Measurements from ENCODE around the gene PRAF2. TPM values are rescaled to one million over a fixed set of nuclear protein-coding genes. Genes with fewer than 3 reads are reported as not detected.
A peak's percentile ranks its signal among the peaks of the same experiment; 100 is the strongest.

The PRAF2 gene
- total and polyA plus RNA-seq, 4 donors: 5.6 to 40.8 (median 36.9) TPM

GRCh38 chrX:49082271-49082871, 8.6 kb upstream of the PRAF2 start:
- H3K9ac ChIP-seq (ENCODE audit: insufficient read depth in 1 of 2, low read length in 2 of 2): no peak overlapping the region
- no peaks in the 10 kb centered on the region for H3K27me3 ChIP-seq (ENCODE audit: control insufficient read depth in 3 of 3, insufficient read depth in 3 of 3, low read length in 2 of 3)
- H3K27ac ChIP-seq (ENCODE audit: low read depth in 1 of 2, low read length in 1 of 2): no peak overlapping the region
- H3K4me1 ChIP-seq (ENCODE audit: control insufficient read depth in 5 of 5, insufficient read depth in 5 of 5, low read length in 5 of 5): peaks cover 0 to 7% (median 0%) of the 10 kb centered on the region in 5 donors
- TF ChIP-seq, protein P1, sequence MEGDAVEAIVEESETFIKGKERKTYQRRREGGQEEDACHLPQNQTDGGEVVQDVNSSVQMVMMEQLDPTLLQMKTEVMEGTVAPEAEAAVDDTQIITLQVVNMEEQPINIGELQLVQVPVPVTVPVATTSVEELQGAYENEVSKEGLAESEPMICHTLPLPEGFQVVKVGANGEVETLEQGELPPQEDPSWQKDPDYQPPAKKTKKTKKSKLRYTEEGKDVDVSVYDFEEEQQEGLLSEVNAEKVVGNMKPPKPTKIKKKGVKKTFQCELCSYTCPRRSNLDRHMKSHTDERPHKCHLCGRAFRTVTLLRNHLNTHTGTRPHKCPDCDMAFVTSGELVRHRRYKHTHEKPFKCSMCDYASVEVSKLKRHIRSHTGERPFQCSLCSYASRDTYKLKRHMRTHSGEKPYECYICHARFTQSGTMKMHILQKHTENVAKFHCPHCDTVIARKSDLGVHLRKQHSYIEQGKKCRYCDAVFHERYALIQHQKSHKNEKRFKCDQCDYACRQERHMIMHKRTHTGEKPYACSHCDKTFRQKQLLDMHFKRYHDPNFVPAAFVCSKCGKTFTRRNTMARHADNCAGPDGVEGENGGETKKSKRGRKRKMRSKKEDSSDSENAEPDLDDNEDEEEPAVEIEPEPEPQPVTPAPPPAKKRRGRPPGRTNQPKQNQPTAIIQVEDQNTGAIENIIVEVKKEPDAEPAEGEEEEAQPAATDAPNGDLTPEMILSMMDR (IDR thresholded peaks at IDR 0.05; ENCODE audit: control extremely low read depth, extremely low read depth): no peak
- peaks cover 0 to 5% (median 2%) of the 10 kb centered on the region in 4 donors for H3K36me3 ChIP-seq (ENCODE audit: control insufficient read depth in 4 of 4, insufficient read depth in 4 of 4, low read length in 4 of 4)
- peak in 2 of 3 donors; percentile 67 to 79 for DNase-seq
- 78 to 95% methylated on average over 4 of the region's 4 CpGs for WGBS, 2 donors
- H3K4me3 ChIP-seq: no peak overlapping the region
- peaks cover 0 to 3% (median 0%) of the 10 kb centered on the region in 4 donors for H3K9me3 ChIP-seq (ENCODE audit: control insufficient read depth in 4 of 4, insufficient read depth in 3 of 4, low read length in 3 of 4)
- no peak for ATAC-seq (ENCODE audit: insufficient read depth, low FRiP score)

DNA sequence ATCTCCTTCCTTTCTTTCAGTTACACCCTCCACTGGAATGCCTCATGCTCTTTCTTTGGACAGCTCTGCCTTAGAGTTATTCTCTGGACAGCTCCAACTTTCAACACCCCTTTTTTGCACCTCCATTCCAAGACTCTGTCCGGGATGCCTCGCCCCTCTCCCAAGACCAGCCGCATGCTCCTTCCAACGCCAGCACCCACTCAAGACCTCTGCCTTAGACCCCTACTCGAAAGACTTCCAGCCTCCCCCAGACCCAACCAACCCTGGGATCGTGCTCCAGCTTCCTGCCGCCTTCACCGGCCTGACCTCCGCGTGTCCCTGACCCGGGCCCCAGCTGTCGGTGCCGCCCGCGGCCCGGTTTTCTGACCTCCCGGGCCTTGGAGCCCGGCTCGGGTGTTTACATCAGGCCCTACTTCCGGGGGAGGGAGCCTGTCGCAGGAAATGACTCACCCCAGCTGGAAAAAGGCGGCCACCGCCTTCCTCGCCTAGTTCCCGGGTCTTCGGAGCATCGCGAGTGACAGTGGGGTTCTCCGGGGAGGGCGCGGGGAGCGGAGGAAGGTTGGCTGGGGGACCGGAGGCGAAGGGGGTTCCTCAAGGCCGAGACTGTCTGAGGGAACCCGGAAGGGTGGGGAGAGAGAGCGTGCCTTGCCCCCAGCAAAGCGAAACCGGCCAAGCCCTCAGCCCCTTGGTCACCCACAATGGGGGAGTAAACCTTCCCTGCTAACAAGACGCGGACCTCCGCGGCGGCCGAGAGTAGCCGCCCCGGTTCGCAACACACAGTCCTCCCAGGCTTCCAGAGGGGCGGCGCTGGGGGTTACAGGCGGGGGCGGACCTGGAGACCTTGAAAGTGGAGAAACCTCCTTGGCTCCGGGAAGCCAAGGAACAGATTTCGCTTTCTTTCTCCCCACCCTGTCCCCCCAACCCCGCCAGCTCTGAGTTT, 6.0 kb upstream of the PRAF2 start, which contains the start of gene WDR45:
Gene WDR45, minus strand, starts transcription at position 399 of the 940 bp plus-strand sequence. CDS start 1,792 bp downstream, outside the sequence.
- Histone ChIP-seq H3K4me1 (ENCODE audit: control insufficient read depth in 5 of 5, insufficient read depth in 5 of 5, low read length in 5 of 5) (peaks cover 0 to 7% (median 0%) of the 10 kb centered on the region in 5 donors), H3K4me3 (peak within 1 kb of the TSS; percentile 61), H3K9me3 (ENCODE audit: control insufficient read depth in 4 of 4, insufficient read depth in 3 of 4, low read length in 3 of 4) (peaks cover 0 to 2% (median 0%) of the 10 kb centered on the region in 4 donors), H3K36me3 (ENCODE audit: control insufficient read depth in 4 of 4, insufficient read depth in 4 of 4, low read length in 4 of 4) (peaks cover 0 to 14% (median 4%) of the 10 kb centered on the region in 4 donors), H3K9ac (ENCODE audit: insufficient read depth in 1 of 2, low read length in 2 of 2) (peak within 1 kb of the TSS; percentile 66 to 79), H3K27me3 (ENCODE audit: control insufficient read depth in 3 of 3, insufficient read depth in 3 of 3, low read length in 2 of 3) (no peaks in the 10 kb centered on the region), H3K27ac (ENCODE audit: low read depth in 1 of 2, low read length in 1 of 2) (peak within 1 kb of the TSS; percentile 95 to 97)
- 1 to 35% methylated on average over 37 to 55 of the region's 55 CpGs for WGBS, 2 donors
- peak; percentile 92 for ATAC-seq (ENCODE audit: insufficient read depth, low FRiP score)
- DNase-seq: peak; percentile 77 to 85 (median 78)
- TF ChIP-seq, protein P1 (IDR thresholded peaks at IDR 0.05; ENCODE audit: control extremely low read depth, extremely low read depth): no peak

GRCh38 chrX:49077941-49078340, 4.1 kb upstream of the PRAF2 start:
- no peak overlapping the region for H3K9ac ChIP-seq (ENCODE audit: insufficient read depth in 1 of 2, low read length in 2 of 2)
- 77 to 82% methylated on average over 4 to 5 of the region's 5 CpGs for WGBS, 2 donors
- H3K36me3 ChIP-seq (ENCODE audit: control insufficient read depth in 4 of 4, insufficient read depth in 4 of 4, low read length in 4 of 4): peaks cover 0 to 14% (median 4%) of the 10 kb centered on the region in 4 donors
- no peak overlapping the region for H3K27ac ChIP-seq (ENCODE audit: low read depth in 1 of 2, low read length in 1 of 2)
- ATAC-seq (ENCODE audit: insufficient read depth, low FRiP score) (no peak), DNase-seq (no peak)
- H3K4me3 ChIP-seq: no peak overlapping the region
- peaks cover 0 to 7% (median 5%) of the 10 kb centered on the region in 5 donors for H3K4me1 ChIP-seq (ENCODE audit: control insufficient read depth in 5 of 5, insufficient read depth in 5 of 5, low read length in 5 of 5)
- peaks cover 0 to 2% (median 0%) of the 10 kb centered on the region in 4 donors for H3K9me3 ChIP-seq (ENCODE audit: control insufficient read depth in 4 of 4, insufficient read depth in 3 of 4, low read length in 3 of 4)
- TF ChIP-seq, protein P1 (IDR thresholded peaks at IDR 0.05; ENCODE audit: control extremely low read depth, extremely low read depth): no peak
- H3K27me3 ChIP-seq (ENCODE audit: control insufficient read depth in 3 of 3, insufficient read depth in 3 of 3, low read length in 2 of 3): no peaks in the 10 kb centered on the region
